GM19240 (cell line): ENCODE data around the gene HP.
"Not testable (repeated sequence)": the region's sequence is repeated elsewhere in the genome, so short reads cannot be mapped to it uniquely, and the experiment has no call there.

Experiments
- DNase-seq: peaks from one replicate; pipeline ENCODE4 v3.0.0; 2011; ENCODE audit warnings: low spot score; ENCODE audit not compliant: insufficient read length

Gene HP

GRCh38 chr16:72043058-72043457 is 11.2 kb upstream of the HP start:
- DNase-seq: no peak

- no peak for DNase-seq
Measured at GRCh38 chr16:72043539-72043938, 10.8 kb upstream of the HP start.

DNA sequence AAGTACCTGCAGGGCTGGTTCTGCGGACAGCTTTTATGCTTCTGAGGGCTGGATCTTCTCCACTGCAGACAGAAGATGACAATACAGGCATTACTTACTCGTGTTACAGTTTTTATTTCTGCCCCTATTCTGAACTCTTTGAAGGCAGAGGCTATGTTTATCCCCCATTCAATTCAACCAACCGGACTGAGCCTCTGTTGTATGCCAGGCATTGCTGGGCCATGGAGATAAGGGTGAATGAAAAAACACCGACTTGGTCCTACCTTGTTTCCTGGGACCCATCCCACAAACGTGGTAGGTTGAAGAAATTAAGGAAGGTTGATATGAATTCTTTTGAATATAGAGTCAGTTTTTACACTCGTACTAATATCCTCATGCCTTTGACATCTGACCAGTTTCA is 10.0 kb upstream of the HP start:
- DNase-seq: no peak

GRCh38 chr16:72044825-72045359 is 9.4 kb upstream of the HP start:
- no peak for DNase-seq

- DNase-seq: no peak
Measured at GRCh38 chr16:72049110-72049509, 5.2 kb upstream of the HP start.

GRCh38 chr16:72050769-72051464 is 3.4 kb upstream of the HP start:
- DNase-seq: no peak

DNA sequence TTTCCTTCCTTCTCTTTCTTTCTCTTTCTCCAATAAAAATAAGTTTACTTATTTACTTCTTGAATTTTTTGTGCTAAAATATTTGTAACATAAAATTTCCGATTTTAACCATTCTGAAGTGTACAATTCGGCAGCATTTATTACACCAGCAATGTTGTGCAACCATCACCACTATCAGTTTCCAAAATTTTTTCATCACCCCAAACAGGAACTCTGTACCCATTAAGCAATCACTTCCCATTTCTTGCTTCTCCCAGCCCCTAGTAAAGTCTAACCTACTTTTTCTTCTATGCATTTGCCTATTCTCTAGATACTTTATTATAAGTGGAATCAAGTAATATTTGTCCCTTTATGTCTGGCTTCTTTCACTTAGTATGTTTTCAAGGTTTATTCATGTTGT is 2.5 kb upstream of the HP start:
- no peak for DNase-seq

DNA sequence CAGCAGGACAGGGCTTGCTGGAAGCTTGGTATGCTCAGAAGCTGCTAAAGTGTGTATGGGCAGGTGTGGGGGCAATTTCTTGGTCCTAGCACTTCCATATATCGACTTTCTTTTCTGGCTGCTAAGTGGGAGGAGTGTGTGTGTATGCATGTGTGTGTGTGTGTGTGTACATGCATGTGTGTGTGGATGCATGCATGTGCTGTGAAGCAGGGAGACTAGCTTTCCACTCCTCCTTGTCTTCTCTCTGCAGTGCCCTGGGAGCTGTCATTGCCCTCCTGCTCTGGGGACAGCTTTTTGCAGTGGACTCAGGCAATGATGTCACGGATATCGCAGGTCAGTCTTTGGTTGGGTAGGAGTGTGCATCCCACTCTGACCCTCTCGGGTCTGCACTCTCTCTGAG is 1.6 kb downstream of the HP start:
- no peak for DNase-seq

GRCh38 chr16:72057313-72057712 is 3.0 kb downstream of the HP start:
- not testable (repeated sequence) for DNase-seq

- DNase-seq: not testable (repeated sequence)
Measured at GRCh38 chr16:72059060-72059459, 4.8 kb downstream of the HP start.

DNA sequence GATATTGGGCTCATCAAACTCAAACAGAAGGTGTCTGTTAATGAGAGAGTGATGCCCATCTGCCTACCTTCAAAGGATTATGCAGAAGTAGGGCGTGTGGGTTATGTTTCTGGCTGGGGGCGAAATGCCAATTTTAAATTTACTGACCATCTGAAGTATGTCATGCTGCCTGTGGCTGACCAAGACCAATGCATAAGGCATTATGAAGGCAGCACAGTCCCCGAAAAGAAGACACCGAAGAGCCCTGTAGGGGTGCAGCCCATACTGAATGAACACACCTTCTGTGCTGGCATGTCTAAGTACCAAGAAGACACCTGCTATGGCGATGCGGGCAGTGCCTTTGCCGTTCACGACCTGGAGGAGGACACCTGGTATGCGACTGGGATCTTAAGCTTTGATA is 6.1 kb downstream of the HP start:
- no peak for DNase-seq

DNA sequence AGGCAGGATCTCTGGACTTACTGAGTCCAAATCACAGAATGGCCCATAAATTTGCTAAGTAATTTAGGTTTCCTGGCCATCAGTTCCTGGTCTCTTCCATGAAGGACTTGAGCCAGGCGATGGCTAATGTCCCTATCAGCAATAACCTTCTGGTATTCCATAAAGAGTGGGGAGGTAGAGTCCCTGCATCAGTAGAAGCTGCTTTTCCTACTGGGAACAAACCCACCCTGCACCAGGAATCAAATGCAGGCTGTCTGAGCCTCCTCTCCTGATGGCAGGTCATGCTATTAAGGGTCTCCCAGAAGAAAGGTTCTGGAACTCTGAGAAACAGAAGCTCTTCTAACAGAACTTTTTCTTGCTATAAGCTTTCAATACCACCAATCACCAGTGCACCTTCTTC is 7.3 kb downstream of the HP start:
- no peak for DNase-seq

- DNase-seq: no peak
Measured at GRCh38 chr16:72064361-72064894, 10.1 kb downstream of the HP start.

GRCh38 chr16:72066747-72067146 is 12.4 kb downstream of the HP start:
- peak; percentile 47 for DNase-seq

DNA sequence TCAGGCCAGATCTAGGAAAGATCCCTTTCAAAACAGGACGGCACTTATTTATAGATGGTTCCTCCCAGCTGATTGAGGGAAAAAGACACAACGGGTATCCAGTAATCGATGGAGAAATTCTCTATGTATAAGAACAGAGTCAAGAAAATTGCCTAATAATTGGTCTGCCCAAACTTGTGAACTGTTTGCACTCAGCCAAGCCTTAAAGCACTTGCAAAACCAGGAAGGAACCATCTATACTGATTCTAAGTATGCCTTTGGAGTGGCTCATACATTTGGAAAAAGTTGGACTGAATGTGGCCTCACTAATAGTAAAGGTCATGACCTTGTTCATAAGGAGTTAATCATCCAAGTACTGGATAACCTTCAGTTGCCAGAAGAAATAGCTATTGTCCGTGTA is 14.6 kb downstream of the HP start:
- DNase-seq: no peak

DNA sequence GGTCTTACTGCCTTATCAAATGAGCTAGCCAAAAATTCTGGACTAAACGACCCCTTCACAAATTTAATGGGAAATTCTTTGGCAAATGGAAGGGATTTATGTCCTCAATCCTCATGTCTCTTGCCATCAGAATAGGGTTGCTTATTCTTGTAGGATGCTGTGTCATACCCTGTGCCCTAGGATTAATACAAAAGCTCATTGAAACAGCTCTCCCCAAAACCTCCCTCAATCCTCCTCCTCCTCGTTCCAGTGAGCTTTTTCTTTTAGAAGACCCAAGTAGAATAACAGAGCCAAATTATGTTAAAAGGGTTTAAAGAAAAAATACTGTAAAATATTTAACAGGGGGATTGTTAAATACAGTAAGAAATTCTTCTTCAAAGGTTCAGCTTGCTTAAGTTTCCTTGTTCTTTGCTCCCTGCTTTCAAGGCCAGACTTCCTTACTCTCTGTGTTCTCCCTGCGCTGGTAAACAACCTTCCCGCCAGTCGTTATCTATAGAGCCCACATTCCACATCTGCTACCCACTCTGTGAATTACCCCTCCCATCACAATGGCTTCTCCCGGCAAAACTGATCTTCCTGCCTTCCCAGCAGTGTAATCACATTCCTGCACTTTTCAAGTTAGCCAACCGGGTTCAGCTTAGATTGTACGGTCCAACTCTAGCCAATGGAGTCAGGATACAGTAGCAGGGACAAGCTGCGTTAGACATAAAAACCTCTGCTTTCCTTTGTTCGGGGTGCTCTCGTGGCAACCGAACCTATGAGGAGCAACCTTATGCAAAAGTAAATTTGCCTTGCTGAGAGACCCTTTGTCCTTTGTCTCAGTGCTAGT is 18.4 kb downstream of the HP start:
- no peak for DNase-seq

DNA sequence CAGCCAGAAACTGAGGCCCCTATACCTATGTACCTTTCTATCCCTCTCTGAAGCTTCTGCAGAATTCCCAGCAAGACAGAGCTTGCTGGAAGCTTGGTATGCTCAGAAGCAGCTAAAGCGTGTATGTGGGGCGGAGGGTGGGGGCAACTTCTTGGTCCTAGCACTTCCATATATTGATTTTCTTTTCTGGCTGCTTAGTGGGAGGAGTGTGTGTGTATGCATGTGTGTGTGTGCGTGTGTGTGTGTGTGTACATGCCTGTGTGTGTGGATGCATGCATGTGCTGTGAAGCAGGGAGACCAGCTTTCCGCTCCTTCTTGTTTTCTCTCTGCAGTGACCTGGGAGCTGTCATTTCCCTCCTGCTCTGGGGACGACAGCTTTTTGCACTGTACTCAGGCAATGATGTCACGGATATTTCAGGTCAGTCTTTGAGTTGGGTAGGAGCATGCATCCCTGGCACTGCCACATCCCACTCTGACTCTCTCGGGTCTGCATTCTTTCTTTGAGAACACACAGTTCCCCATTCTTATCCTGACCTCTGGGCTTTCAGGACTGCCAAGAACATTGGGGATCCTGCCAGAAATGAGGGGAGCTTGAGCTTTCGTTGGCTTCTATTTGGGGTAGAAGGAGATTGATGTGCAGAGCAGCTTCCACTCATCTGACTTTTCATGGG is 19.4 kb downstream of the HP start:
- no peak for DNase-seq

DNA sequence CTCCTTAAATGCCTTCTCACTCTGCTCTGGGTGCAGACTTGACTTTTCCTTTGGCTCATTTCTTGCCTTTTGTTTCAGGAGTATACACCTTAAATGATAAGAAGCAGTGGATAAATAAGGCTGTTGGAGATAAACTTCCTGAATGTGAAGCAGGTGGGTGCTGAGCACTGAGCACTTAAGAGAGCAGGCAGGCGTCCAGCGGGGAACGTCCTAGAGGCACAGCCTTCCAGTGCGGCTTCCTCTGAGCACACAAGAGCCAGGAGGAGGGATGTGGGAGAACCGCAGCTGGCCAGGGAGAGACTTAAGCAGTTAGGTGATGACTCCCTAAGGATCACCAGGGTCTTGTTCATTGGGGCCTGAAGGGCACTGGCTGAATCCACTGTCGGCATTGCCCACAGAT is 20.8 kb downstream of the HP start:
- DNase-seq: not testable (repeated sequence)

GRCh38 chr16:72076991-72077706 is 22.8 kb downstream of the HP start:
- not testable (repeated sequence) for DNase-seq

- DNase-seq: no peak
Measured at GRCh38 chr16:72083778-72084404, 29.6 kb downstream of the HP start.

GRCh38 chr16:72084445-72084844 is 30.1 kb downstream of the HP start:
- DNase-seq: no peak
